Suprapubic skin (tissue), 4 donors: Measurements from ENCODE around the gene MEFV. TPM values are rescaled to one million over a fixed set of nuclear protein-coding genes. Genes with fewer than 3 reads are reported as not detected.
"Not testable (repeated sequence)": the region's sequence is repeated elsewhere in the genome, so short reads cannot be mapped to it uniquely, and the experiment has no call there.

Source experiments
- DNase-seq, 2 donors: peaks; one replicate each; pipeline ENCODE4 v3.0.0-alpha.2; 2019; ENCODE audit warnings: low spot score in 2 of 2
- H3K27ac ChIP-seq: fragments of 200-600 bp; sonication (generic); one replicate; pipeline ENCODE4 v1.5.1; 2019
- H3K27me3 ChIP-seq: fragments of 200-600 bp; sonication (generic); one replicate; pipeline ENCODE4 v1.5.1; 2019
- H3K36me3 ChIP-seq: fragments of 200-600 bp; sonication (generic); one replicate; pipeline ENCODE4 v1.5.1; 2019
- H3K4me1 ChIP-seq: fragments of 200-600 bp; sonication (generic); one replicate; pipeline ENCODE4 v1.5.1; 2019
- H3K4me3 ChIP-seq: fragments of 200-600 bp; sonication (generic); one replicate; pipeline ENCODE4 v1.5.1; 2019; ENCODE audit warnings: mild to moderate bottlenecking
- H3K9me3 ChIP-seq: fragments of 200-600 bp; sonication (generic); one replicate; pipeline ENCODE4 v1.5.1; 2019
- CTCF ChIP-seq, 2 donors: fragments of 200-600 bp in 1 of 2; fragments of 450-650 bp in 1 of 2; sonication (generic) in 1 of 2; IDR thresholded peaks; one replicate each; pipeline ENCODE4 v1.5.1; 2016 to 2019; ENCODE audit warnings: antibody characterized with exemption in 2 of 2, mild to moderate bottlenecking in 1 of 2, moderate library complexity in 1 of 2
- EP300 ChIP-seq: sonication (generic); formaldehyde crosslinking; IDR thresholded peaks from one replicate; pipeline ENCODE4 v1.6.1; 2017; ENCODE audit warnings: antibody characterized with exemption
- POLR2A ChIP-seq, 2 donors: fragments of 450-650 bp; IDR thresholded peaks; one replicate each; pipeline ENCODE4 v1.6.1; 2017; ENCODE audit warnings: antibody characterized with exemption in 2 of 2, mild to moderate bottlenecking in 2 of 2, moderate library complexity in 2 of 2
- POLR2AphosphoS5 ChIP-seq, 3 donors: sonication (generic); formaldehyde crosslinking; IDR thresholded peaks; one replicate each; pipeline ENCODE4 v1.6.1; 2017; ENCODE audit warnings: antibody characterized with exemption in 3 of 3
- WGBS: methylation state at CpG from one replicate; pipeline ENCODE4 v1.1.5; 2018; 5-methylcytosine and 5-hydroxymethylcytosine counted together
- total RNA-seq, 4 donors: library from RNA; depleted of rRNA; stranded (reverse); fragments of >200 nt; gene quantifications; one replicate each; pipeline ENCODE4 v1.1.0, GENCODE V29; 2016

The MEFV gene
- total RNA-seq, 4 donors from 2014 or later = 0.16 to 0.40 (median 0.17) TPM; not detected in 1

- no peak overlapping the region for H3K27ac ChIP-seq
- H3K36me3 ChIP-seq = no peaks in the 10 kb centered on the region
- TF ChIP-seq EP300 (no peak), POLR2AphosphoS5 (IDR thresholded peaks at IDR 0.05) (no peak), POLR2A (IDR thresholded peaks at IDR 0.05) (no peak), CTCF (IDR thresholded peaks at IDR 0.05) (no peak)
- H3K27me3 ChIP-seq = no peaks in the 10 kb centered on the region
- no peaks in the 10 kb centered on the region for H3K4me1 ChIP-seq
- H3K4me3 ChIP-seq = no peak overlapping the region
- H3K9me3 ChIP-seq = no peaks in the 10 kb centered on the region
- no peak for DNase-seq
- WGBS = 51% methylated on average over 4 of the region's 4 CpGs
Observed at GRCh38 chr16:3274490-3274889, 18.1 kb upstream of the MEFV start.

- H3K9me3 ChIP-seq, H3K27me3 ChIP-seq, H3K4me3 ChIP-seq, H3K27ac ChIP-seq, H3K4me1 ChIP-seq, DNase-seq: not testable (repeated sequence)
- WGBS = 94% methylated on average over 22 of the region's 22 CpGs
- peaks cover 19% of the 10 kb centered on the region for H3K36me3 ChIP-seq
Observed at GRCh38 chr16:3271281-3271680, 14.8 kb upstream of the MEFV start.

- H3K4me3 ChIP-seq, H3K4me1 ChIP-seq, H3K9me3 ChIP-seq, H3K27me3 ChIP-seq, DNase-seq, H3K27ac ChIP-seq: not testable (repeated sequence)
- peaks cover 21% of the 10 kb centered on the region for H3K36me3 ChIP-seq
- 90% methylated on average over 5 of the region's 5 CpGs for WGBS
Observed at GRCh38 chr16:3270718-3271117, 14.3 kb upstream of the MEFV start.

GRCh38 chr16:3268294-3268693 lies 11.9 kb upstream of the MEFV start:
- TF ChIP-seq CTCF (IDR thresholded peaks at IDR 0.05) = no peak
- TF ChIP-seq POLR2A (IDR thresholded peaks at IDR 0.05) = no peak
- no peak for TF ChIP-seq POLR2AphosphoS5 (IDR thresholded peaks at IDR 0.05)
- TF ChIP-seq EP300 = no peak
- DNase-seq = no peak
- Histone ChIP-seq H3K4me1 (peaks cover 14% of the 10 kb centered on the region), H3K9me3 (no peaks in the 10 kb centered on the region), H3K4me3 (no peak overlapping the region), H3K27me3 (no peaks in the 10 kb centered on the region), H3K36me3 (peaks cover 21% of the 10 kb centered on the region), H3K27ac (no peak overlapping the region)
- WGBS = 100% methylated on average over 1 of the region's 1 CpG

- Histone ChIP-seq H3K27me3 (no peaks in the 10 kb centered on the region), H3K36me3 (peaks cover 21% of the 10 kb centered on the region), H3K9me3 (no peaks in the 10 kb centered on the region), H3K4me1 (peaks cover 18% of the 10 kb centered on the region), H3K4me3 (no peak overlapping the region), H3K27ac (no peak overlapping the region)
- 64% methylated on average over 5 of the region's 5 CpGs for WGBS
- no peak for DNase-seq
- TF ChIP-seq POLR2A (IDR thresholded peaks at IDR 0.05) (no peak), EP300 (no peak), POLR2AphosphoS5 (IDR thresholded peaks at IDR 0.05) (no peak), CTCF (IDR thresholded peaks at IDR 0.05) (no peak)
Observed at GRCh38 chr16:3266873-3267537, 10.6 kb upstream of the MEFV start.

GRCh38 chr16:3264137-3265036 lies 8.0 kb upstream of the MEFV start:
- H3K9me3 ChIP-seq = no peaks in the 10 kb centered on the region
- peaks cover 21% of the 10 kb centered on the region for H3K36me3 ChIP-seq
- peaks cover 18% of the 10 kb centered on the region for H3K4me1 ChIP-seq
- DNase-seq = peak; percentile 95 to 96
- peak overlapping the region; percentile 73 for H3K4me3 ChIP-seq
- 1% methylated on average over 49 of the region's 77 CpGs for WGBS
- peak overlapping the region; percentile 96 for H3K27ac ChIP-seq
- peak in 1 of 2 donors; percentile 73 for TF ChIP-seq POLR2A (IDR thresholded peaks at IDR 0.05)
- peak in 2 of 3 donors; percentile 7 to 18 for TF ChIP-seq POLR2AphosphoS5 (IDR thresholded peaks at IDR 0.05)
- peak in 1 of 2 donors; percentile 24 for TF ChIP-seq CTCF (IDR thresholded peaks at IDR 0.05)
- no peak for TF ChIP-seq EP300
- H3K27me3 ChIP-seq = no peaks in the 10 kb centered on the region
